ENCODE results near the gene NKAIN2. TPM values are rescaled to one million over a fixed set of nuclear protein-coding genes. Genes with fewer than 3 reads are reported as not detected.
A peak's percentile ranks its signal among the peaks of the same experiment; 100 is the strongest.

Gene NKAIN2
- total RNA-seq, 2 donors from 2014 or later = 0.31 to 2.3 TPM

DNA sequence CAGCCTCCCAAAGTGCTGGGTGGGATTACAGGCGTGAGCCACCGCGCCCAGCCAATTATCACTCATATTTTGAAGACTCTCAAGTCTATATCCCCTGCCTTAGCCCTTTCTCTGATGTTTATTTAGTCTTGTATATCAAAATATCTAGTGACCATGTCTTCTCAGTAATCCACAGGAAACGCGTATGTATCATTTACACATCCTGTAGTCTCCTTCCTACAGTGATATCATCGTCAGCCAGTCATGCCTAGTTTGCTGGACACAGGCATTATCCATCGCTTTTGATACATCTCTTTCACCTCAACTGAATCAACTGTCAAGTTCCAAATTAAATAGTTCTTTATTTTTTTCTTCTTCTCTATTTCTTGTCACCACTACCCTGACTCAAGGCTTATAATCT is 223.7 kb downstream of the NKAIN2 start:
- DNase-seq (ENCODE audit: low spot score) = no peak
- Histone ChIP-seq H3K4me3 (no peak overlapping the region), H3K9me3 (no peaks in the 10 kb centered on the region), H3K36me3 (no peaks in the 10 kb centered on the region), H3K27ac (no peak overlapping the region), H3K4me1 (no peaks in the 10 kb centered on the region), H3K27me3 (no peaks in the 10 kb centered on the region)
- TF ChIP-seq, protein P1, sequence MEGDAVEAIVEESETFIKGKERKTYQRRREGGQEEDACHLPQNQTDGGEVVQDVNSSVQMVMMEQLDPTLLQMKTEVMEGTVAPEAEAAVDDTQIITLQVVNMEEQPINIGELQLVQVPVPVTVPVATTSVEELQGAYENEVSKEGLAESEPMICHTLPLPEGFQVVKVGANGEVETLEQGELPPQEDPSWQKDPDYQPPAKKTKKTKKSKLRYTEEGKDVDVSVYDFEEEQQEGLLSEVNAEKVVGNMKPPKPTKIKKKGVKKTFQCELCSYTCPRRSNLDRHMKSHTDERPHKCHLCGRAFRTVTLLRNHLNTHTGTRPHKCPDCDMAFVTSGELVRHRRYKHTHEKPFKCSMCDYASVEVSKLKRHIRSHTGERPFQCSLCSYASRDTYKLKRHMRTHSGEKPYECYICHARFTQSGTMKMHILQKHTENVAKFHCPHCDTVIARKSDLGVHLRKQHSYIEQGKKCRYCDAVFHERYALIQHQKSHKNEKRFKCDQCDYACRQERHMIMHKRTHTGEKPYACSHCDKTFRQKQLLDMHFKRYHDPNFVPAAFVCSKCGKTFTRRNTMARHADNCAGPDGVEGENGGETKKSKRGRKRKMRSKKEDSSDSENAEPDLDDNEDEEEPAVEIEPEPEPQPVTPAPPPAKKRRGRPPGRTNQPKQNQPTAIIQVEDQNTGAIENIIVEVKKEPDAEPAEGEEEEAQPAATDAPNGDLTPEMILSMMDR (IDR thresholded peaks at IDR 0.05) = no peak

DNA sequence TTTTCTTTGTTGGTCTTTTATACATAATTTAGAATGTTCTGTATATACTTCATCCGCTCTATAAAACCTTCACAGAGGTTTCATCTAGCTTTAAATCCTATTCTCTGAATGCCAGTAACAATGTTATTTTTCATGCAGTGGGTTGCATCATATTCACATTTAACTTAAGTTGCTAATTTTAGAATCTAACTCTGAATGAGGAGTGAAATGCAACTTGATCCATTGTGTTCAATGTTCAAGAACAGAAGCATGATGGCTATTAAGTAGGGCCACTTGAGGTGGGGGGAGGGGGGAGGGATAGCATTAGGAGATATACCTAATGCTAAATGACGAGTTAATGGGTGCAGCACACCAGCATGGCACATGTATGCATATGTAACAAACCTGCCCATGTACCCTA is 224.5 kb downstream of the NKAIN2 start:
- Histone ChIP-seq H3K27me3 (no peaks in the 10 kb centered on the region), H3K9me3 (no peaks in the 10 kb centered on the region), H3K4me1 (no peaks in the 10 kb centered on the region), H3K27ac (no peak overlapping the region), H3K4me3 (no peak overlapping the region), H3K36me3 (no peaks in the 10 kb centered on the region)
- no peak for DNase-seq (ENCODE audit: low spot score)
- TF ChIP-seq, protein P1 (IDR thresholded peaks at IDR 0.05) = no peak

DNA sequence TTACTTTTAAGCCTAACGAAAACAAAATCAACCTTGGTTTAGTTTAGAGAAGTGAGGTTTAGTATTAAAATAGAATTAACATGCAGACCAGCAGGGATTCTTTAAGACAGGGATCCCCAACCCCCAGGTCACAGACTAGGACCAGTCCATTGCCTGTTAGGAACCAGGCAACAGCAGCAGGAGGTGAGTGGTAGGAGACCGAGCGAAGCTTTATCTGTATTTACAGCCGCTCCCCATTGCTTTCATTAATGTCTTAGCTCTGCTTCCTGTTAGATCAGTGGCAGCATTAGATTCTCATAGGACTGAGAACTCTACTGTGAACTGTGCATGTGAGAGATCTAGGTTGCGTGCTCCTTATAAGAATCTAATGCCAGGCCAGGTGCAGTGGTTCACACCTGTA is 225.9 kb downstream of the NKAIN2 start:
- Histone ChIP-seq H3K4me1 (no peaks in the 10 kb centered on the region), H3K36me3 (no peaks in the 10 kb centered on the region), H3K27me3 (no peaks in the 10 kb centered on the region), H3K9me3 (no peaks in the 10 kb centered on the region), H3K27ac (no peak overlapping the region), H3K4me3 (no peak overlapping the region)
- DNase-seq (ENCODE audit: low spot score) = no peak
- TF ChIP-seq, protein P1 (IDR thresholded peaks at IDR 0.05) = no peak

DNA sequence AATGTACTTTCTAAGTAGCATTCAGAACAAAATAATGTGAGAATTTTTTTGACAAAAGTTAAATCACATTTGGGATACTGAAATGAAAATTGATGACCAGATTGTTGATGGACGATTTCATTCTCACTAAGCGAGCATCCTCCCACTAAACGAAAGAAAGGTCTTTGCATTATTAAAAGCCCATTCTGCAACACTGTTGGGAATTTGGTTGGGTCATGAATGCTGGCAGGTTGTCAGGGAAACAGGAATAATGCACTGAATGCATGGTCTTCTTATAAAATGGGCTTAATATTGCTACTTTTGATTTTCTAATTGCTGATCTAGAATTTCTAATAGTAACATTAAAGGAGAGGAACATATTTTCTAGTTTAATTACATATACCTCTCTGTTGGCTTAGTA is 229.8 kb downstream of the NKAIN2 start:
- no peak overlapping the region for H3K4me3 ChIP-seq
- H3K36me3 ChIP-seq = no peaks in the 10 kb centered on the region
- H3K4me1 ChIP-seq = no peaks in the 10 kb centered on the region
- TF ChIP-seq, protein P1 (IDR thresholded peaks at IDR 0.05) = no peak
- H3K27me3 ChIP-seq = no peaks in the 10 kb centered on the region
- no peak overlapping the region for H3K27ac ChIP-seq
- DNase-seq (ENCODE audit: low spot score) = no peak
- no peaks in the 10 kb centered on the region for H3K9me3 ChIP-seq

DNA sequence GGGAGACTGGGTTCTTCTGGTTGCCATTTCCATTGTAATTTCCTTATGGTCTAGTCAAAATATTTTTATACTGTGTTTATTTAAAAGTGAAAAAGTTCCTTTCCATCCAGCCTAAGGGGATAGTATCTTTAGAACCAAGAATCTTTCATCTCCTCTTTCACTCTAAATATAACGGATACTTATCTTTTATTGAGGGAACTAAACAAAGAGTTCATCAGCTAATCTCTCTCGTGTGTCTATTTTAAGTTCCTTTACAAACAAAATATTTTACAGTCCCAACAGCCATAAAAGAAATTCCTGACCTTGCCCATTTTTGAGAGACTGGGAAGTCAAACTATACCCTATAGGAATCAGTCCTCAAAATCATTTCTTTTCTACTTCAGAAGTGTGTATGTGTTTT is 232.7 kb downstream of the NKAIN2 start:
- Histone ChIP-seq H3K36me3 (no peaks in the 10 kb centered on the region), H3K4me3 (no peak overlapping the region), H3K27me3 (no peaks in the 10 kb centered on the region), H3K4me1 (no peaks in the 10 kb centered on the region), H3K9me3 (no peaks in the 10 kb centered on the region), H3K27ac (peak overlapping the region in 1 of 2 donors; percentile 3)
- TF ChIP-seq, protein P1 (IDR thresholded peaks at IDR 0.05) = no peak
- no peak for DNase-seq (ENCODE audit: low spot score)

DNA sequence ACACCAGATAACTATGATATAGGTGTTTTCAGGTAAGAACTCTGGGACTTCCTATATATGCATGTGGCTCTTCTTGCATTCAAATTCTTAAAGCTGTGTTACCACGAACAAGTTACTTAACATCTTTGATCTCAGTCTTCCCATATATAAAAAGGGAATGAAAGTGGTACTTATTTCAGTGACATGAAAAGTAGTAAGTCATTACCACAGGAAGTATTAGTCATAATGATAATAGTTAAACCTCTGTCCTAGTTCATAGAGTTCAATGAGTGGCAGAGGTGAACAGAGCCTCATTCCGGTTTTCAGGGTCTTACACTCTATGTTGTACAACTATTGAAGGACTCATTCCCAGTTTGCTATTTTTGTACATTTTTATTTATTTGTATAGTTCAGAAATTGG is 237.0 kb downstream of the NKAIN2 start:
- Histone ChIP-seq H3K27me3 (no peaks in the 10 kb centered on the region), H3K27ac (no peak overlapping the region), H3K4me1 (no peaks in the 10 kb centered on the region), H3K4me3 (no peak overlapping the region), H3K36me3 (no peaks in the 10 kb centered on the region), H3K9me3 (no peaks in the 10 kb centered on the region)
- TF ChIP-seq, protein P1 (IDR thresholded peaks at IDR 0.05) = no peak
- no peak for DNase-seq (ENCODE audit: low spot score)
